Activated T-helper 9 cell treated with anti-CD3 and anti-CD28 coated beads, Interleukin-2, amount 50 U/mL, for 16 hours (primary cell): Measurements from ENCODE around the gene MINAR1.

Experiments used
- DNase-seq: peaks from one replicate; pipeline ENCODE4 v3.0.0-alpha.2; 2020; ENCODE audit warnings: low read depth

The MINAR1 gene

DNA sequence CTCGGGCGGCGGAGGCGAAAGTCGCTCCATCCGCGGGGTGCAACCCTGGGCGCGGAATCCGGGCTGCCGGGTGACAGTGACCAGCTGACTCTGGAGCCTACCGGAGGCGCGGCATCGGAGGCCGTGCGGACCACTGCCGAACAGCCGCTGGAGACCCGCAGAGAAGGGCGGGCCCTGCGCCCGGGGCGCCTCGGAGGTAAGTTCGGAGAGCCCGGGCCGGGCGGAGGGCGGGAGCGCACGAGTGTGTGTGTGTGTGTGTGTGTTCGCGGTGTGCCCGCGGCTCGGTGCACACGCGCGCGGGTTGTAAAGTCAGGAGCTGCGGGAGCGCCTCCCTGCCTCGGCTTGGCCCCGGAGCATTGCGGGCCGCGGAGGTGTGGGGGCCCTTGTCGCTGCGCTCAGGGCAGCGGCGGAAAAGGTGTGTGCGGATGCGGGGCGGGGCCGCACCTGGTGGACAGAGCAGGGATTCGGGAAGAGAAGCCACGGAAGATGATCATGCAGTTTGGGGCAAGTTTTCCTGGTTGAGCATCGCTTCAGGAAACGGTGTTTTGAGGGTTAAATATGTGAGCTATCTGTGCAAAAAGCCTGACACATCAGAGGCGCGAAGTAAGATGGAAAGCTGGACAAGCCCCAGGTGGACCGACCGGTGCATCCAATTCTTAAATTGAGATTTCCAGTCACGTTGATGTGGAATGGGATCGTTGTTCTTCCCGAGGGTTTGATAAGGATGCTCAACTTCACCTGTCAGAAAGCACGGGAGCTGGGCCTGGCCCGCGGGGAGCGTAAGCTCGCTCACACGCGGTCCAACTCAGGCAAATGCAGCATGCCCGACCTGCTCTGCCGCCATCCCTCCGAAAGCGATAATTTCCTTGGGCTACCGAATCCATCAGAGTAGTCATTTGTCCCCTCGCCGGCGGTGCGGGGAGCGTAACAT lies 474 bp downstream of the MINAR1 start:
- no peak for DNase-seq

DNA sequence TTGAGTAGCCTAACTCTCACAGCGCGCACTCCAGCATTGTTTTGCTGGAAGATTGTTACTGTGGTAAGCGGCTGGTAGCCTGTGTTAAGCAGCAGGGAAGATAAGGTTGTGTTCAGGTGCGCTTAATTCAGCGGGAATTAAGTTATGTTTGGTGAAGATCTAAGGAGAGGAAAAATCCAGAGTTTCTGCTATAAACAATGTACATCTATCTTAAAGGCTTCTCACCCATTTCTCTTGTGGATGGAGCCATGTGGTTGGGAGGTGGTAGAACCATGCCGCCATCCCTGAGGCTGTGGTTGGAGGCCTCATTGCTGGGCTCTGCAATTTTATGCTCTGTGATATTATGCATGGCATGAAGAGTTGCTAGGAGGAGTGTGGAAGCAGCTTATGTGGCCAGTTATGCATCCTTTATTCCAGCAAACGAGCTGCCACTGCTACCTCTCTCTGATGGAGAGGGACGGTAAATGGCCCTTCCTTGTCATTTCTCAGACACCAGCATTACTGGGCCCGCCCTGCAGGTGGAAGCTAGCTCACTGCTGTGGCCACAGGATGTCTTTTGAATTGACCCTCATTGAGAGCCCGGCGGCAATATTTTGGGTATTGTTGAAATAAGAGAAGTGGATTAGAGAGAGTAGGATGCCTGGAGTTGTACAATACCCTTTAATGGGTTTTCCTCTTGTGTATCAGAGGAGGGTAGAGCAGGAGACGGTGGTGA lies 1.3 kb downstream of the MINAR1 start:
- no peak for DNase-seq

DNA sequence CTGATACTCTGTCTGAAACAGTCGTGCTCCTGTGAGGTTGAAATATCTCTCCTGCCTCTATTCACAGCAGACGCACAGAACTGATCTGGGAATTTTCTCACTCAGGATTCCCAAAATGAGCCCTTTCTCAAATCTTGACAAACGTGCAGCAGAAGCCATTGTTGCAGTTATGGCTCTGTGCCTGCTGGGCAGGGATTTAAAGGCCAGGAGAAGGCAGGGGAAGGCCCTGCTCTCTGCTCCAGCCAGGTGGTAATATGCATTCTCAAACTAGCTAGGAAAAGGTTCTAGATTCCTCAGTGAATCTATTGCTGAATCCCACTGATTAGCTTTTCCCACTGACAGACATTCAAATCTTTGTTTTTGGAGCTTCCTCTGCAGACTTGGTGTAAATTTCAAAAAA lies 2.2 kb downstream of the MINAR1 start:
- DNase-seq, result no peak

DNA sequence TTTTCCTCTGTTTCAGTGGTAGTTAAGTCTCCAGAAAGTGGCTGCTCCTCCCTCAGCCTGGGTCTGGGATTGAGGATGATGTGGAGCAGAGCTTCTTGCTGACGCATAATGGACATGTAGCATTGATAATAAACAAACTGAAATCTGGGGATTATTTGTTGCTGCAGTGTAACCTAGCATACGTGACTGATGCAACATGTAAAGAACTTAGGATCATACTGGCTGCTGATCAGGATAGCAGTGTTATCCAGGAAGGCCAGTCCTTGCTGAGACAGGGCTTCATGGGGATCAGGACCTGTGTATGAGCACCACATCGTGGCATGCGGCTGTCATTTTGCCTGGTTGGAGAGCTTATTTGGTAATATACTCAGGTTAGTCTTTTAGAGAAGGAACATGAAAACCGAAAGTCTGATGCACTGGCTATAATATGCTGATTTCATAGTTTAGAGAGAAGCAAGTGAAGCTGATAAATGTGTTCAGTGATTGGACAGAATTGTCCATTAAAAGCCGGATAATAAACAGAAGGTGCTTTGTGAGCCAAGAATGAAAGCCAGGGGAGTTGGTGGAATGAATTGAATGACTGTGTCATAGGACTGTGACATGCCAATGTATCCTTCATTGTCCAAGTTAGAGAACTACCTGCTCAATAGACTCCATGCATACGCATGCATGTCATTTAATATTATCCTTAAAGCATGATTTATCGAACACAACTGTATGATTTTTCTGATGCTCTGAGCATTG lies 4.1 kb downstream of the MINAR1 start:
- DNase-seq, result no peak

DNA sequence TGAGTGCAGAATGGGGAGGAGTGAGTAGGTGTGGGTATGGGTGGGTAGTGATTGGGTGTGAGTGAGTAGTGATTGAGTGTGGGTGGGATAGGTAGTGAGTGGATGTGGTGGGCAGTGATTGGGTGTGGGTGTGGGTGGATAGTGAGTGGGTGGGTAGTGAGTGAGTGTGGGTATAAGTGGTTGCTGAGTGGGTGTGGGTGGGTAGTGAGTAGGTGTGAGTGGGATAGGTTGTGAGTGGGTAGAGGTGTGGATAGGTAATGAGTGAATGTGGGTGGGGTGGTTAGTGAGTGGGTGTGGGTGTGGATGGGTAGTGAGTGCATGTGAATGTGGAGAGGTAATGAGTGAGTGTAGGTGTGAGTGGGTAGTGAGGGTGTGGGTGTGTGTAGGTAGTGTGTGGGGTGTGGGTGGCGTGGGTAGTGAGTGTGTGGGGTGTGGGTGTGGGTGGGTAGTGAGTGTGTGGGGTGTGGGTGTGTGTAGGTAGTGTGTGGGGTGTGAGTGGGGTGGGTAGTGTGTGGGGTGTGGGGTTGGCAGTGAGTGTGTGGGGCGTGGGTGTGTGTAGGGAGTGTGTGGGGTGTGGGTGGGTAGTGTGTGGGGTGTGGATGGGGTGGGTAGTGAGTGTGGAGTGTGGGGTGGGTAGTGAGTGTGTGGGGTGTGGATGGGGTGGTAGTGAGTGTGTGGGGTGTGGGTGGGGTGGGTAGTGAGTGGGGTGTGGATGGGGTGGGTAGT lies 5.3 kb downstream of the MINAR1 start:
- DNase-seq, result no peak

DNA sequence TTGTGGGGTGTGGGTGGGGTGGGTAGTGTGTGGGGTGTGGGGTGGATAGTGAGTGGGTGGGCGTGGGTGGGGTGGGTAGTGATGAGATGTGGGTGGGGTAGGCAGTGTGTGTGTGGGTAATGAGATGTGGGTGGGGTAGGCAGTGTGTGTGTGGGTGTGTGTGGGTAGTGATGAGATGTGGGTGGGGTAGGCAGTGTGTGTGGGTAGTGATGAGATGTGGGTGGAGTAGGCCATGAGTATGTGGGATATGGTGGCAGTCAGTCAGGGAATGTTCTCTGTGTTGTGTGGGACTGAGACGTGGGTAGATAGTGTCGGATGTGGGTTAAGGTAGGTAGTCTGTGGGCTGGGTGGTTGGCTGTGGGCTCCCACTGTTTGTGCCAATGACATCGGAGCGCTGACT lies 7.1 kb downstream of the MINAR1 start:
- no peak for DNase-seq

DNA sequence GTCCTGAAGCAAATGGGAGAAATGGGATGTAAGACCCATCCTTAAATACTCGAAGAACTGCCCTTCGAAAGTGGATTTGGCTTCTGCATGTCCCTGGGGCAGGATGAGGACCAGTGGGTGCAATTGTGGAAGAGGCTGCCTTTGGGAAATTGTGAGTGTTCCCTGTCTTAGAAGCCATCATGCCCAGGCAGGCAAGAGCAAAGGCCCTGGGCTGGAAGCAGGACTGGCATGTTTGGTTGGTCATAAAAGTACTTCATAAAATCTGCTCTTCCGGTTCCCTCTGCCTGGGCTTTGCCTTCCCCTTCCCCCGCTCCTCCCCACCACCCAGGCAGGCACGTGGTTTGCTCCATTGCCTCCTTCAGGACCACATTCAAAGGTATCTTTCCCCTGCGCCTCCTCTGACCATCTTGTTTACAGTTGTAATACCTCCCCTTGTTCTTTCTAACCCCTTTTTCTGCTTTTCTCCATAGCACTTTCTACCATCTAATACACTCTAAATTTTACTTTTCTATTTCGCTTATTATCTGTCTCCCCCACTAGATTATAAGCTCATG lies 8.3 kb downstream of the MINAR1 start:
- DNase-seq, result no peak

DNA sequence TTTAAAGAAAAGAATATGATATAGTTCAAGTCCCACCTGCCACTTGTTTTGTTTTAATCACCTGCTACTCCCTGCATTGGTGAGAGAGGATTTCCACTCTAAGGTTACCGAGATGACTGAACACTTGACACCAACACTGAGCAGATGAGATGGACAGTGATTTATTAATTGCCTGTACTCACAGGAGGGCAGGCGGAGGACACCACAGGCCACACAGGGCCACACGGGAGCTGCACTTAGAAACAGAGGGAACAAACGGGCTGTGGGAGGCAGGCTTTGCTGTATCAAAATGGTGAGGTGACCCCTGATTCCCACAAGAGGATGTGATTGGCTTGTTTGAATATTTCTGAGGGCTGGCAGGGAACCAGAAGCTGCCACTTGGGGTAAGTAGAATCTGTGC lies 10.8 kb downstream of the MINAR1 start:
- DNase-seq, result no peak

DNA sequence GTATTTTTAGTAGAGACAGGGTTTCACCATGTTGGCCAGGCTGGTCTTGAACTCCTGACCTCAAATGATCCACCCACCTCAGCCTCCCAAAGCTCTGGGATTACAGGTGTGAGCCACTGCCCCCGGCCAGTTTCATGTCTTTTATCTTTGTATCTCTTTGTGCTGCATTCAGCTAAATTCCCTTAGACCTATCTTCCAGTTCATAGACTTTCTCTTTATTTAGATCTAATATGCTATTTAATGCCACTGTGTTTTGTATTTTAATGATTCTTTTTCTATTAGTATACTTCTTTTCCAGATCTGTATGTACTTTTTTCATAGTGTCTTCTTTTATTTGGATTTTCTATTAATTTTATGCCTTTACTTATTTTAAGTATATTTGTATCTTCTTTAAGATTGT lies 14.9 kb downstream of the MINAR1 start:
- DNase-seq, result no peak

DNA sequence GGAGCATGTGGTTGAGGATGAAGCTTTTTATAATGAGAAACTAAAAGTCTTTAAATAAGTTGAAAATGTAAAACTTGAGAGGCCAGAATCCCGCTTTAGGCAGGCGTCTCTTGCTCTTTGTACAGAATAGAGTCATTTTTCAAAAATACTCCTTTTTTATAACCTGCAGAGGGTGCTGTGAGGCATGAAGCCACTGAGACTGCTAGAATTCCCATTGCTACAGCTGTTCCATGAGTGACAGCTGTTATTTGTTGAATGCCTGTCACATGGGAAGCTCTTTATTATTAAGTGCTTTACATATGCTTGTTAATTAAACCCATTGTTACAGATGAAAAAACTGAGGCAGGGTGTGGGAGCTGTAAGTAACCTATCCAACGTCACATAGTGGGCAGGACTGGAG lies 18.5 kb downstream of the MINAR1 start:
- DNase-seq, result no peak

DNA sequence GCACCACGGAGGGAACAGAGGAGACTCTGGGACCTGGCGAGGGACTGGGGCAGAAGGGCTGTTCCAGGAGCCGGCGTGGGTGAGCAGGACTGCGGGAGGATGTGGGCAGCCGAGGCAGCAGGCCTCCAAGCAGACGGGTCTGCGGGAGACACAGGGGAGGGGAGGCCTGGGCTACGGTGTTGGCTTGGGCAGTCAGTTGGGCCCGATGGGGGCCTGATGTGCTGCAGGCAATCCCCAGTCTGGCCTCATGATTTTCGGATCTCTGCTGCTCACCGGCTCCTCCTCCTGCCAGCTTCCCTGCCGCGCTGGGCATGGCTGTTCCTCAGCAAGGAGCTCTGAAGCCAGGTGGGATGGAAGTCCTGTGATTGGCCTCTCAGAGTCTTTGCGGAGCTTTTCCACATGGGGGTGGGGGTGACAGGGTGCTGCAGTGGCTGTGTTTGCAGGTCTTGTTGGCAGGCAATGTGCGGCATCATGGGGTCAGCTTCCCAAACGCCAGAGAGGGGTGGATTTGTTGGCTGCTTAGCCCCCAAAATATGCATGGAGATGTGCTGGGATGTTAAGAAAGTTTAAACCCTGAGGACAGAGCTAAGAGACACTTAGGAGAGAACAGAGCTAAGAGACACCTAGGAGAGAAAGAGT lies 19.3 kb downstream of the MINAR1 start:
- DNase-seq, result no peak

DNA sequence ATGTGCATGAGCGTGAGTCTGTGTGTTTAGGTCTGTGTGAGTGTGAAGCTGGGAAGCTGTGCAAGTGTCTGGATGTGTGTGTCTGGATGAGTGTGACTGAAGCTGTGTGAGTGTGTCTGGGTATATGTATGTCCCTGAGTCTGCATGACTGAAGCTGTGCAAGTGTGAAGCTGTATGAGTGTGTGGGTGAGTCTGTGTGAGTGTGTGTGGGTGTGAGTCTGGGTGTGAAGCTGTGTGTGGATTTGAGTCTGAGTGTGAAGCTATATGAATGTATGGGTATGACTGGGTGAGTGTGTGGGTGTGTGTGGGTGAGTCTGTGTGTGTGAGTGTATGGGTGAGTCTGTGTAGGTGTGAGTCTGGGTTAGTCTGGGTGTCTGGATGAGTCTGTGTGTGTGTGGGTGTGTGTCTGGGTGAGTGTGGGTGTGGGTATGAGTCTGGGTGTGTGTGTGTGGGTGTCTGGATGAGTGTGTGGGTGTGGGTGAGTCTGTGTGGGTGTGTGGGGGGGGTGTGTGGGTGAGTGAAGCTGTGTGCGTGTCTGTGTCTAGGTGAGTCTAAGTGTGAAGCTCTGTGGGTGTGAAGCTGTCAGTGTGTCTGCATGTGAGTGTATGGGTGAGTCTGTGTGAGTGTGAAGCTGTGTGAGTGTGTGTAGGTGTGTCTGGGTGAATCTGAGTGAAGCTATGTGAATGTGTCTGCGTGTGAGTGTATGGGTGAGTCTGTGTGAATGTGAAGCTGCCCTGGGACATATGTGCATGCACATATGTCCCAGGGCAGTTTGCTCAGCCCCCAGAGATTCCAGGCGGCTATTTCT lies 20.3 kb downstream of the MINAR1 start:
- no peak for DNase-seq

DNA sequence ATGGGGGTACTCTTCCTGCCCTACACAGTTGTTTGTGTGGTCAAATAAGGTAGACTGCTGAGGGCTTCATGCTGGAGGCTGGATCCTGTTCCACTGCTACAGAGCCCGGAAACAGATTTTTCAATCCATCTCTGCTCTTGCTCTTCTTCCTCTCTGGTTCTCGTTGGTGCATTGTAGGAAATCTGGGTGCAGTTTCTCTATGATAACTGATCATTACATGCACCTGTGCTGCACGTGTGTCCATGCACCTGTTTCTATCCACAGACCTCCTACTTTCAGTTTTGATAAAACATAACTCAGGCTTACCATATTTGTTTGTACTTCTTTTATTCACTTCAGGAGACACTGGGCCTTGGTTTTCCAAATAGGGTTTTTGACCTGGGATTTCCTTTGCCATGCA lies 21.3 kb downstream of the MINAR1 start:
- no peak for DNase-seq

DNA sequence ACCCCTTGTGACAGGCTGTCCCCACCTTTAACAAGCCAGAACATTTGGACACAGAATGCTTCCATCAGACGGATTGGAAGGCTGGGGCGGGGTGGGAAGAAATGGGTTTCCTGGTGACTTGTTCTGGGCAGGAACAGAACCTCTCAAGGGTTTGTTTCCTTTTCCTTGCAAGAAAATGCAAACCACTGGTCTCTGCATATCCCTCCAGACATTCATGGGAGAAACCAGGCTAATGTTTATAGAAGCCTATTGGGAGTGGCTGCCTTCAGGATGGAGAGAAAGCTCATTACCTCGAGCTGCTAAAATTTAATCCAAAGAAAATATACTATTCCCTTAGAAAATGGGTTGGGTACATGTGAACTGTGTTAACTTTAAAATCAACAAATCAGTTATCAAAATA lies 21.9 kb downstream of the MINAR1 start:
- DNase-seq, result no peak

DNA sequence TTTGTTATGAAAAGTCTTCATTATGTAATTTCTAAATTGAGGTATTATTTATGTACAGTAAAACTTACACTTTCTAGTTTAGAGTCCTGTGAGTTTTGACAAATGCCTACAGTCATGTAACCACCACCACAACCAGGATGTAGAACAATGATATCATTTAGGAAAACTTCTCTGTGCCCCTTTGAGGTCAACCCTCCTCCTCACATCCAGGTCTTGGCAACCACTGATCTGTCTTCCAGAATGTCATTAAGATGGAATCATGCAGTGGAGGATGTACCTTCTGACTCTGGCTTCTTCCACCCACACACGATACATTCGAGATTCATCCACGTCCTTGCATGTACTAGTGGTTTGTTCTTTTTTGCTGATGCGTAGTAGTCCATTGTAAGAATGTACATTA lies 23.2 kb downstream of the MINAR1 start:
- no peak for DNase-seq

DNA sequence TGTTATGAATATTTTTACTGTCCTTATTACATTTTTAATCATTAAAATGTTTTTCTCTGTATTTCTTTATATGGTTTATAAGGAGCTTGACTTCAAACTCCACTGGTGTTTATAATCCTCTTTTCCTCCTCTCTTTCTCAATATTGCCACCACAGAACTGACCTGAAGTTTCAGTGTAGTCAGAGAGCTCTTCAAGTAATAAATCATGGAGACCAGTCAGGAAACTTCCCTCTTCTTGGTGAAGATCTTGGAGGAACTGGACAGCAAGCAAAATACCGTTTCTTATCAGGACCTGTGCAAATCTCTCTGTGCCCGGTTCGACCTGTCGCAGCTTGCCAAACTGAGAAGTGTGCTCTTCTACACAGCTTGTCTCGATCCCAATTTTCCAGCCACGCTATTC lies 23.8 kb downstream of the MINAR1 start:
- no peak for DNase-seq

DNA sequence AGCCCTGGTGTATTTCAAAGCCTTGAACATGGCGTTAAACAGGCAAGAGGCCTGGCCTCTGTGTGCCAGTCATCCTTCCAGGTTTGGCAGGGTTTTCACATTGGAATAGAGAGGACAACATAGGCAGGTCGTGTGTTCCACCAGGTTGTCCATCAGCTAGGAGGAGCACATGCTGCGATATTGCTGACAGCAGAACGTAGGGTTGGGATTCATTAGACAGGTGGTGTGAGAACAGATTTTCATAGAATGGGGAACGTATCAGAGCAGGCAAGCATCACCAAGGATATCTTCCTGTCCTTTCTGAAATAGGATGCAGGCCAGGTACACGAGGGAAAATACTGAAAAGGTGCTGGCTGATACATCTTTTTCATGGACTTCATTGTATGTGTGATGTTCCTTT lies 26.4 kb downstream of the MINAR1 start:
- DNase-seq, result no peak

DNA sequence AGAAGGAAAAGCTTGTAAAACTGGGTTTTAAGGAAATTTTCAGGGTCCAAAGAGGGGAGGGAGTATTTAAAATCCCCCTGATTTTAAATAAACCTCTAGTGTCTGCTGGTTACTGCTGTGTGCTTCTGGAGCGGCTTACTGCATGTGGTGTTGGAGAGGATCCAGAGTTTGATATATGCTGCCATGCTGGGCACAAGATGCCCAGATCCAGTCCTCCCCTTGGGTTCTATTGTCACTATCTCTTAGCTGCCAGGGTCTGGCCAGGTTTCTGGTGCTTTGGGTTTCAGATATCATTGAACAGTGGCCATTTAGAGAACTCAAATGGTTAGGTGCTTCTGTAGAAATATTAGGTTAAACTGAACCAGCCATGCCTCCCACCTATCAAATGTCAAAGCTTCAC lies 27.5 kb downstream of the MINAR1 start:
- DNase-seq, result no peak

DNA sequence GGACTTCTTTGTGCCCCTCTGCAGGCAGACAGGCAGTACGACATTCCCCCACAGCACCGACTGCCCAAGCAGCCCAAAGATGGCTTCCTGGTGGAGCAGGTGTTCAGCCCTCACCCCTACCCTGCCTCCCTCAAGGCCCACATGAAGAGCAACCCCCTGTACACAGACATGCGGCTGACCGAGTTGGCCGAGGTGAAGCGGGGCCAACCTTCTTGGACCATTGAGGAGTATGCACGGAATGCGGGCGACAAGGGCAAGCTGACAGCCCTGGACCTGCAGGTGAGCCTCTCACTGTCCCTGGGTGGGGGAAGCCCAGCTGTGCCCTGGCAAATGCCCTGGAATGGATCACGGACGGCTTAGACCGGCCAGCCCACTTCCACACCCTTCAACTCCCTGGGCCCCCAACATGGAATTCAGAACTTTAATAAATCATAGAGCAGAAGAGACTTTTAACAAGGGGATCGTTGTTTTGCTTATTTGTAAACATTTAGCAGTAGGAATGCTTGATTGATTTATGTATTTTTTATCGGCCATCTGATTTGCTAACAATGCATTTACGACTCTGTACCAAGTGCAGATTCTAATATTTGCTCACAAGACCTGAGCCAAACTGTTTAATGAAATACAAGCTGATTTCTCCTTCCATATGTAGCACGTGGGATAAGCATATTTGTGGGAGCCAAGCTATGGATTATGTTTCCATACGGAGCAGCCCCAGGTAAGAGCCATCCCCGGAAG lies 31.1 kb downstream of the MINAR1 start:
- no peak for DNase-seq

DNA sequence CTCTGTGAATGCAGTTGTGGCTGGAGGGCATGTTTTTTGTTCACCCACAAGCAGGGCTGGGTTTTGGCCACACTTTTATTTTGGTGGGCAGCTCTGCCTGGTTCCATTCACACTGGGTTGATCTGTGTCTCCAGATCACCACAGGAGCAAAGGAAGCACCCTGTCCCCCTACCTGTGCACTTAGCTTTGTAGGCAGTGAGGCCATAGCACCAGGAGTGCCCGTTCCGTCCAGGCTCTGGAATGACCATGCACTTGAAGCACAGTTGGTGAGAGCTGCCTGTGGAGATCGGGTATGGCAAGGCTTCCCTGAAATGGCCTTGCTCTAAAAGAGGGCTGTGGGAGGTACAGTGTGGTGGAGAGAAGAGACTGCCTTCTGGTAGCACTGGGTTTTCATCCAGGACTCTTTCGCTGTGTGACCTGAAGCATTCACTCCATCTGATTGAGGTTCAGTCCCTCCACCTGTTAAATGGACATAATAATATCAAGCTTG lies 31.7 kb downstream of the MINAR1 start:
- DNase-seq, result no peak
